NCI-H510A (cell line): ENCODE measurements around the gene DHRS1.

Experiments used
- DNase-seq: peaks from one replicate; lab custom pipeline; 2025; lab: John Stamatoyannopoulos, UW

The DHRS1 gene

DNA sequence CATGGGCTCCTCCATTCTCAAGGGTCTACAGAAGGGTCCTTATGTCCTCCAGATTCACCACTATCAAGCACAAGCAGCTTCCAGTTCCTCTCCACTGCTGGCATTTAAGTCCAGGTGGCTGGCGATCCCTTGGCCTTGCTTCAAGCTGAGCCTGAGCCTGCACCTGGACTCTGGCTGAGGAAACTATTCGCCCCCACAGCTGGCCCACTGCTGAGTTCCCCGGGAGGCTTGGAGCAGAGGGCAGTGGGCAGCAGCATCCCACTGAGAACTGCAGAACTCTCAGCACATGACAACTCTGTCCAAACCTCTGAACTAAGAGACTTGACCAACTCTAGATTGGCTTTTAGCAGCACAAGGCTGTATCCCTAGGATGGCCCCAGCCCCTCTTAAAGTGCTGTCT lies 16.8 kb downstream of the DHRS1 start:
- no peak for DNase-seq

DNA sequence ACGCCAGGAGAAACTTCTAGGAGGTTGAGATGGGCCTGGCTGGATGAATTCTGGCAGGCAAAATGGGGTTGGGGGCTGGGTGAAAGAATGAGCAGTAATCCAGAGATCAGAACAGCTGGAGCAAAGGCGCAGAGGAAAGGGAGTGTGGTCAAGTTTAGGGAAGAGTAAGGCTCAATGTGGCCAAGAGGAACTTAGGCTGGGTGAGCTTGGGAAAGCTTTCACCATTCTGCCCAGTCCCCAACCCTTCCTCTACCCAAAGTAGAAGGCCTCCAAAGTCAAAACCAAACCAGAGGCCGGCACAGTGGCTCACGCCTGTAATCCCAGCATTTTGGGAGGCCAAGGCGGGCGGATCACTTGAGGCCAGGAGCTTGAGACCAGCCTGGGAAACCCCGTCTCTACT lies 17.9 kb downstream of the DHRS1 start:
- no peak for DNase-seq

DNA sequence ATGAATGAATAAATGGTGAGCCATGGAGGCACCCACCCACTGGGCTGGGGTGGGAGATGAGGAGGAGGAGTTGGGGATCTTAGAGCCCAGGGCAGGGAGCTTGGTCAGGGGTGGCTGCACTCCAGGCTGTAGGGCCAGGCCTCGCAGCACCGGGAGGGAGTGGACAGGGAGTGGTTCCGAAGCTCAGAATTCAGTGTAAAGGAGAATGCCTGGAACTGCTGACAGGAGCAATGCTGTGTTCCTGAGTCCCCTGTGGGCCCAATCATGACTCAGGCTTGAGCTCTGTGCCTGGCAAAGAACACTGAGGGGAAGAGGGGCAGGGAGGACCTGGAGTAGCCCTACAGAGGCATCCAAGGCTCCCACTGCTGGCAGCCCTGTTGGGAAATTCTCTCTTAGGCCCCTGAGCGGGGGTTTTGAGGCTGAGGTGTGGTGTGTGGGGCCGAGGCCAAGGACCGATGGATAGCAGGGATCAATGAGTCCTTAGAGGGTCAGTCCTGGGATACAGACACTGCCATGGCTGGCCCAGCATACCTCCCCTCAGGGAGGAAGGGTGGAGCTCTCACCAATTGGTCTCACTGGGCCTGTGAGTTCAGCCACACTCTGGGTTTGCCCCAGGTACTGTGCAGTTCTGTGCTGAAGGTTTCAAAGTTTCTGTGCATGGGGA lies 18.7 kb downstream of the DHRS1 start:
- DNase-seq = no peak

DNA sequence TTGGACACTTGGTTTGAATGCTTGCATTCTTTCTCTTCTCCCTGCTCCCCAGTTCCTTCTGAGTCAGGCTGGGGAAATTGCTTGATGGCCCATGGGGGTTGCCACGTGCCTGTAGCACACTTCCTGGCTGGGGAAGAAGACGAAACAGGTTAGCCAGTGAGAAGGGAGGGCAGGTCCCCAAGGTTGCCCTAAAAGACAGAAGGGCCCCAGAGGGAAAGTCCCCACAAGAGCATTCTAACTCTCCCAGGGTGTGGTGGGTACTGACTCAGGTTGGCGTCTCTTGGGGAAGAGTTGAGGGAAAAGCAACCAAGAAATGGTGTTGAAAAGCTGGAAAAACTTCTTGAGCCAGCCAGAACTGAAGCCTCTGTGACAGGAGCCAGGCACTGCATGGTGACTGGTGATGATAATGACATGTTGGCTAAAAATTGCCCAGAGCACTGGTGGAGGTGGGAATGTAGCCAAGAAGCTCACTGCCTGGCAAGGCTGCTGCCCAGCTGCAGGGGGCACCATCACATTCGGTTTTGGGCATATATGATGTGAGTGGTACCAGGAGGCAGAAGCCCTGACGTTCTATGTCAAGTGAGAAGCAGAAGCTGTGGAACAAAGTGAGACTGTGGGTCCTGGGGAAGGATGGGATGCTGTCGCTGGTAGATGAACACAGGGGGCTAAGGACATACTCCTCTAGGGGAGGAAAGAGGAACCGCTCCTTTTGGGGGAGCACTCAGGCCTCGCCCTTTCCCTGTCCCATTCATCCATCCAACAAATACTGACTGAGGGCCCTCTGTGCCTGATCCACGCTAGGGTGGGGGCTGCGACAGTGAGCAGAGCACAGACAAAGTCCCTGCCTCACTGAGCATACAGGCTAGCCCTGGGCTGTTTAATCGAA lies 20.0 kb downstream of the DHRS1 start:
- DNase-seq = no peak

DNA sequence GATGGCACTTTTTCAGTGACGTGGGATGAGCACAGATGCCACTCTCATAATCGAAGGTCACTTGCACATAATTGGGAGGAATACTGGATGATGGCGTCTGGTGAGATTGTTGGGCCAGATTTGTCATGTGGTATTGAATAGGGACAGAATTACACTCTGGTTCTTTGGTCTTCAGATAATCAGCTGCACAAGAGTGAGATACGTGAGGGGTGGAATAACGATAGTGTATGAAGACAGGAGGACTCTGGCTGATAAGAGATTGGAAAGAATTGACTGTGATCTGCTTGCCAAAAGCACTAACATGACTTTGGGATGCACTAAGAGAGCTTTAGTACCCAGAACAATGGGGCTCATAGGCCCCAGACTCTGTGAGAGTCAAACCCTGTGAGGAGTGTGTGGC lies 21.2 kb downstream of the DHRS1 start:
- no peak for DNase-seq

DNA sequence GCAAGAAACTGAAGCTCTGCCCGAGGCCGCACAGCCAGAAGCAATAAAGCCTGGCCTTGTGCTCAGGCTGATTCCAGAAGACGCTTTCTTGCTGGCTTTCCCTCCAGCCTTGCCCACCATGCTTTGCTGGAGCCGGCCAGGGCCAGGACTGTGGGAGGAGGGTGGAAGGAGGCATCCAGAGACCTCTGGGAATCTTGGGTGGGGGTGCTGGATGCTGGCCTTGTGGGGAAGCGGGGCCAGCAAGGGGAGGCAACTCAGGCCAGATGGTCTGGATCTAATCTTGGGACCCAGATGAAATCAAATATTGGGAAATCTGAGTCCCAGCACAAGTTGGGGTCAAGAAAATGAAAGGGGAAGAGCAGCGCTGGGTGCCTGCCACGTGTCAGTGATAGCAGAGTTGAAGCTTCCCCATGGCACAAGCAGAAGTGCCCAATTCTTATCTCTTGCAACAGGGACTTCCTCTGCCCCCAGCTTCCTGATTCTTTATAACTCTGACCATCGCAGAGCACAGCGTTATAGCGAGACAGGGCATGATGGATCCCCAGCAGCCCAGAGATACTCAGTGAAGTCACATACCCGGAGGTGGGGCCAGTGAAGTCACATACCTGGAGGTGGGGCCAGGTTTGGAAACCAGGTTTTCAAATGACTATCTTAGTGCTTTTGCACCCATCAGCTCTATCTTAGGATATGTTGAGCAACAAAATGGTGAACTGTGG lies 21.8 kb downstream of the DHRS1 start:
- no peak for DNase-seq

DNA sequence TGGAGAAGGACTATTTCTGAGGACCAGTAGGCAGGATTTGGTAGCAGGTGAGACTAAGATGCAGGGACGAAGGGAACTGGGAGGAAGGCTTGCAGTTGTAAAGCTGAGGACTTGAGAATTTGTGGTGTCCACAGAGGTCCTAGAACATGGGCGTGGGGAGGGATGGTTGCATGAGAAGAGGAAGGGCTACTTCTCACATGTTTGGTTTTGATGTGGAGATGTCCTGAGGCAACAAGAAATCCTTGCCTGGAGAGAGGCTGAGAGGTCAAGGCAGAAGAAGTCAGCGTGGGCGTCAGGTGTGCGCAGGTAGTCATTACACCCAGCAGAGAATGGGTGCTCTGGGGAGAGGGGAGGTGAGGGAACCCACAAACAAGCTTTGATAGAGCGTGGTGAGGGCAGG lies 22.5 kb downstream of the DHRS1 start:
- no peak for DNase-seq

DNA sequence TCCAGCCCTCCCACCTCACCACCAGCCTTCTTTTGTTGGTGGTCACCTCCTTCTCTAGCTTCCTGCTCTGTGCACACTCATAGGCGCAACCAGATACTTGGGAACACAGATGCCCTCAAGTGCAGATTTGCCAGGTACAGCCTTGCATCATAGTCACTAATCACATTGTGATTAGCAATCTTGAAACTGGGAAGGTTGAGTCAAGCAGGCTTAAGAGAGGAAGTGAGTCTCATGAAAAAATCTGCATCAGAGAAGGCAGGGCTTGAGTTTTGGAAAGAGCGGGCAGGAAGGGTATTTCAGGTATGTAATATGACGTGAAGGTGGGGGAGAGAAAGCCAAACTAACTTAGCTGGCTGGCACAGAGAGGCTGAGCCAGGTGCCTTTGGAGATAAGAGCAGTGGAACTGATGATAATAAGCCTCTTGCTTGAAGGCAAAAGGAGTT lies 25.5 kb downstream of the DHRS1 start:
- no peak for DNase-seq

DNA sequence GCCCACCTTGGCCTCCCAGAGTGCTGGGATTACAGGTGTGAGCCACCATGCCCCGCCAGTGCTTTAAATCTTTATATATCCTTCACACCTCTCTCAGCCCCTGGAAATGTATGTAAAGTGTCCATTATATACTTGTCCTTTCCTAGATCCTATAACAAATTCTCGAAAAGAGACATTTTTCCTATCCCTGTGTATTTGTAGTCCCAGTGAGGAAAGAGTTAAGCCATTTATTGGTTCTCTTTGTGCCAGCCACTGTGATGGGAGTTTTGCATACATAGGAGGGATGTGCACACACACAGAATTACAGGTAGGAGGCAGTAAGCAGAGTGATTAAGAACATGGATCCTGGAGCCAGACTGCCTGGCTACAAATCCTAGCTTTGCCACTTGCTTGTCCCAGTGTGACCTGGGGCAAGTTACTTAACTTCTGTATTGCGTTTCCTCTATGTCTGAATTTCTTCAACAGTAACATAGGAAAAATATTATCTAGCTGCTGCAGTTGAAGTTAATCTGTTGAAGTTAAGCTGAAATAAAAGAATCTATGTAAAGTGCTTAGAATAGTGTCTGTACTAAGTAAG lies 26.1 kb downstream of the DHRS1 start:
- DNase-seq = no peak

DNA sequence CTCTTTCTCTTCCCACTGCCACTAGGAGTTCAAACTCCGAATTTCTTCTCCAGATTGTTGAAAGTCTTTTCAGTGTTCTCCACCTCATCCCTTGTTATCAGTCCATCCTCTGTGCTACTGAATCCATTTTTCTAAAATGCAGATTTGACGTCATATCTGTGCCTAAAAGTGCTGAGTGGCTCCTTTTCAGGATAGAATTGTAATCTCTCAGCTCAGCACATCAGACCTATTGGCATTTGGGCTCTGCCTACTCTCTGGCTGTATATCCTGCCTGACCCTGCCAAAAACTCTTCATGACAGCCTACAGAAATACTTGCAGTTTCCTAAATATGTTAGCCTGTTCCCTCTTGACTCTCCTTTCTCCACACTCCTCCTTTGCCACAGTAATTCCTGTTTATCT lies 27.1 kb downstream of the DHRS1 start:
- no peak for DNase-seq

DNA sequence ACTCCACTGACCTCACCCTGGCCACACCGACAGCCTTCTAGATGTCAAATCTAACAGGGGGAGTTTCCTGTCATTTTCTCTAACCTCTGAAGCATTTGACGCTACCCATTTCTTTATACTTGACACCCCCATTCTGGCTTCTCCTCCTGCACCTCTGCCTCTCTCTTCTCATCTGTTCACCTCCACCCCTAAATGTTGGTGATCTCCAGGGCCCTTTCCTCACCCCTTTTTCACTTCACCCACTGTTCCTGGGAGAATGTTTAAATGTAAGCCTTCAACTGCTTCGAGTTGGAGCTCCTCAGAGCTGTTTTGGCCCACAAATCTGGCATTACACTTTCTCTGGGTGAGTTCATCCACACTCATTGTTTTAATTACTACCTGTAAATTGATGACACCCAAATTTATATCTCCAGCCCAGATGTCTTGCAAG lies 27.7 kb downstream of the DHRS1 start:
- DNase-seq = no peak

DNA sequence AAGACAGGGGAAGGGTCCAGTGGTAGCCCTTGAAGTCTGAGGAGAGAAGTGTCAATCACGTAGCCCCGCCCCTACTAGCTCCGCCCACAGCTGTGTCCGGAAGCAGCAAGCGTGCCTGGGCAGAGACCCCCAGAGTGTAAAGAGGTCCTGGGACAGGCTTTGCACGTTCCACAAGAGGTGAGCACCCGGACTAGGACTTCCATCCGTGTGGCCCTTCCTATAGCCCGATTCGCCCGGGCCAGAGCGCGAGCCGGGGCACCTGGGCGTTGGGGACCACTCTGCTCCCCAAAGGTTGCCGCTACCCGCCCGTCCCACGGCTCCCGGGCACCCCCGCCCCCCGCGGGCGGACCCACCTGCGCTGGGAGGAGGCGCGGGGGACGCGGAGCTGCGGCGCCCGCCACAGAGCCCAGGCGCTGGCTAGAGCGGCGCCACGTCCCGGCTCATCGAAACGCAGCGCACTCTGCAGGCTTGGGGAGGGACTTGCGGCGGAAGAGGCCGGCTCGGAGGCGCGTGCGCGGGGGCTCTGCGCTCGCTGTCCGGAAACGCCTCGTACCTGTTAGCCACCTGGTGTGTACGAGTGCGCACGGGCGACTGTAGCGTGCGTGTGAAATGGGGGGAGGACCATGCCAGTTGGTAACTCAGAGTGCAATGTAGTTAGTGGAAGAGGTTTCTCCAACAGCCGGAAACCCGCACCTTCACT lies 28.3 kb downstream of the DHRS1 start, which contains the start of gene RABGGTA:
Gene RABGGTA, minus strand, starts transcription at position 464 of the 700 bp plus-strand sequence. CDS start 482 bp downstream, outside the sequence.
- peak; percentile 92 for DNase-seq

DNA sequence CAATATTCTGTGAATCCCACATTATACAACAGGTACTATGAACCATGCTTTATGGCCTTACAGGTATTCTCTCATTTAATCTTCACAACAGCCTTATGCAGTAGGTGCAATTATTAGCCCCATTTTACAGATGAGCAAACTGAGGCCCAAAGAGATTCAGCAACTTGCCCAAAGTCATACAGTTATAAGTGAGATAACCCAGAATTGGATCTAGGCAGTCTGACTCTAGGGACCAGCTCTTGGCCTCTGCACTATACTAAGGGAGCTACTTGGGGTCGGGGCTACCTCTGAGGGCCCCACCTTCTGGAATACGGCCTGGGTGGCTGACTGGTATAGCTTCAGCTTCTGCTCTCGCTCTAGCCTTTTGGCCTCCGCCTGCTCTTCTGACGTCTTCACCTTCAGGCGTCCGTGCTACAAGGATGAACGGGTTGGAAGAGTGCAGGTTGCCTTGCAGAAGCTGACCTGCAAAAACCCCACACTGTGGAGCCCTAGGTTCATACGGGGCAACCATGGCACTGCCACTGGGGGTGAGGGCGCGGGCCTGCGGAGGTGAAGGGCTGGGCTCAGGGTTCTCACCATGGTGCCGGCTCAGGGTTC lies 28.9 kb downstream of the DHRS1 start:
- DNase-seq = no peak

DNA sequence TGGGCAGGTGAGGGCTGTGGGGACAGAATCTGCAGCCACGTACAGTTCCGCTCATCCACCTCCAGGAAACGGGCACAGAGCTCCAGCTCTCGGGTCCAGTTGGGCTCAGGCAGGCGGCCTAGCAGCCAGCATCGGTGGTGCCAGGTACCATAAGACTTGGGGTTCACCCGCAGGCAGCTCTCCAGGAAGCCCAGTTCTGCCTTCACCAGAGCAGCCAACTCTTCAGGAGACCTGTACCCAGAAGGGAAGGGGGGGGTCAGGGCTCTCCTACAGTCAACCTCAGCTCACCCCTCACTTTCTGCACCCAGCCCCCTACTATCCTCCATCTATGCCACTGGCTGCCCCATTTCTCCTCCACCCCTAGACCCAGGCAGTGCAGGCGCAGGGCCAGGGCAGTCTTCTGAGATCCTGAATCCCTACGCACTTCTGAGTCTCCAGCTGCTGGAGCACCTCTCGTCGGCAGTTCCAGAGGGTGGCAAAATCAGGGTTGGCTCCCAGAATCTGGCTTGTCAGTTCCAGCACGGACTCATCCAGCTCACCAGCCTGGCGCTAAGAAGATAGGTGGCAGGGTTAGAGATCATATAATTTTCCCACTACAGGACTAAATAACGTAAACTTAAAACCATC lies 29.6 kb downstream of the DHRS1 start:
- DNase-seq = no peak

DNA sequence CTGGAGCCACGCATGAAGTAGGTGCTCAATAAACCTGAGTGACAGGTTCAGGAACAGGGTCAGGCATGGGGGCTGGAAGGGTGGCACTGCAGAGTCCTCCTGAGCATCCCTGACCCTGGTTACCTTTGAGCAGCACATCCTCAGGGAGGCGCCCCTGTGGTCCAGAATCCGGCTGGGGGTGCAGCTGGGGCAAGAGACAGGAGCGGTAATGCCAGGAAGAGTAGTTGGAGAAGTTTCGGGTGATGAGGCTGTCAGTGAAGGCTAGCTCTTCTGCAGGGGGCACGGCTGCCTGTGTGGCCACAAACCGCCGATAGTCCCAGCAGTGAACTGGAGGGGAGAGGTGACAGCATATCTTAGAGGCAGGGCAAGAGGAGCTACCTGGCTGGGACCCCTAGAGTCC lies 30.2 kb downstream of the DHRS1 start:
- no peak for DNase-seq

DNA sequence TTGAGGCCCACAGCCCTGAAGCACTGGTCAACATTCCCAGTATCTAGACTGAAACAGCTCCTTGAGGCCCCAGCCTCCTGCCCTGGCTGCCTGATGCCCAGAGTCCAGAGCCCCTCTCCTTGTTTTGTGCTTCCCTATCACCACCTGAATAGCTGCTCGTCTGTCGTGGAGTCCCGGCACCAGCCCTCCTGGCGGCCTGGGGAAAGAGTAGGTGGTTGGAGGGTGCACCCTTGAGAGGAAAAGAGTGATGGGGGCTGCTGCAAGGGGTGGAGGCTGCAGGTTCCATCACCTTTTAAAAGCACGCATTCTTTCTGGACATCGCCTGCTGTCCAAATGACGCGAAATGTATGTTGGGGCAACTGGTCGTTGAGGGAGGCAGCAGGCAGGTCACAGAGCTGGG lies 31.4 kb downstream of the DHRS1 start:
- DNase-seq = no peak

DNA sequence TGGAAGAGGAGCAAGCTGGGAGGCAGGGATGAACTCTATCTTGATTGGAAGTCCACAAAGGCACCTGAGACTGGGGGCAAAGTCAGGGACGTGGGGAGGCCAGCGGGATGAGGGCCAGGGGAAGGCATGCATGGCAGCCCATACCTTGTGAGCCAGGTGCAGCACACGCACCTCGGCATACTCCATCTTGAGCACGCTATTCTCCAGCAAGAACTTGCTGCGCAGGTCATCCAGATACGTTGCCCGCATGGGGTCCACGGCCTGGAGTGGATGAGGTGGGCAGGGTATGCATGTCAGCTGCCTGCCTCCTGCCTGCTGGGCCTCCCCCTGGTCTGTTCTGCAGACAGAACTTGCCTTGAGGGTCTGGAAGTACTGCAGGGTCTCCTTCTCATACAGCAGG lies 32.1 kb downstream of the DHRS1 start:
- no peak for DNase-seq

DNA sequence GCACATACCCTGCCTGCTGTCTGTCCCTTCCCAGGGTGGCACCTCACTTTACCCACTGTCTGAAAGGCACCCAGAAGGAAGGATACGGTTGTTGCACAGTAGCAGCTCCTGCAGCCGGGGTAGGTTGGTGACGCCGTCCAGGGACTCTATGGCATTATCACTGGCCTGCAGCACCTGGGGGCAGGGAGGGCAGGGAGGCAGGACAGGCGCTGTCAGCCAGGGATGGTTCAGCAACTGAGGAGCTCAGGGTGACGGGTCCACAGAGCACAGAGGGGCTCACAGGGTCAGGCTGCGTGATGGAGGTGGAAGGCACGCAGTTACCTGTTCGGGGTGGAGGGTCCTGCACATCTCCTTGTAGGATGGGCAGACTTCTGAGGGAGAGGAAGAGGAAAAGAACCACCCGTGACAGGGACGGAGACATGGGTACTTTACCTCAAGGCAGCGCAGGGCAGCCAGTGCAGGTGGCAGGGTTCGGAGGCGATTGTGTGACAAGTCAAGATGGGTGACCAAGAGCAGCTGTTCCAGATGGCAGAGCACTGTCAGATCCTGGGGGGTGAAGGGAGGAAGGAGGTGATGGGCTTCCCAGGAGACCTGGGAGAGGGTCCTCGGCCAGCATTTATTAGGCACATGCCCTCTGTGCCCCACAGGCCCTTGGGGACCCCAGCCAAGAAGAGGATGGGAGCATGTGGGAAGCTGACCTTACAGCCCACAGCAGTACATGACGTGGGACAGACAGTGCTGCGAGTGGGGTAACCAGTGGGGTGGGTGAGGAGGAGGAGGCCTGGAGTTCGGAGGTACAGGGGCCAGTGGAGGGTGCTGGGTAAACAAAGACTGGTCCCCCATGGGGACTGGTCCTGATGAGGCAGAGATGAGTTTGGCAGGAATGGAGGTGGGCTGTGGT lies 33.0 kb downstream of the DHRS1 start:
- DNase-seq = no peak

DNA sequence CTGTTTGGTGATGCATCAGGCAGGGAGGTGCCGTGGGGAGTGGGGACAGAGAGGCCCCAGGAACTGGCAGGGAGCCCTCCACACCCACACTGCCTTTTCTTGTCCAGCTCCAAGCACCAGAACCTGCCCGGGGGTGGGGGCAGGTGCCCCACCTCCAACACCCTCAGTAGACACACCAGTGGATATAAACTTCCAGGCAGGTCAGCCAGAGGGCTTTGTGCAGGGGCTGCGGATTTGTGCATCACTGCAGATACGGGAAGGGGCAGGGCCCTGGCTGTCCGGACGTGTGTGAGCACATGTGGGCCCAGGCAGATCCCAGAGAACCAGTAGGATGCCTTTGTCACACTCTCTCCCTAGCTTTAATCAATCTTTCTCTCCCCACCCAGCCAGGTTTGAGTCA lies 35.3 kb downstream of the DHRS1 start:
- DNase-seq = no peak

DNA sequence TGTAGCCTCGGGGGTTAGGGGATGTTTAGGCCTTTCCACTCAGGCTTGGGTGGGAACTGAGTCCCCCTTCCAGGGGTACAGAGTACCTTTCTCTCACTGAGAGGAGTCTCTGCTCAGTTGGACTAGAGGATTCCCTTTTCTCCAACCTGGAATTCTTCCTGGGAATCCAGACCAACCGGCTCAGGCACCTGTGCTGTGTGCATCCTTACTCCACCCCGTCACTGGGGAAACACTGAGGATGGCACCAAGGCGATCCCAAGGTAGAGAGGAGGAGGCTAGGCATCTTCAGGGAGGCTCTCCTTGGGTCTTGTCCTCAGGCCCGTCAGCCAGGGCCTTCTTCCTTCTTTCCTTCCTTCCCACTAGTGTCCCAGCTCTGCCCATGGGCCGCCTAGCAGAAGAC lies 35.7 kb downstream of the DHRS1 start:
- no peak for DNase-seq
